ENCODE data around the gene LYRM7.
"Not testable (repeated sequence)": the region's sequence is repeated elsewhere in the genome, so short reads cannot be mapped to it uniquely, and the experiment has no call there.

Gene LYRM7

GRCh38 chr5:131245312-131245711 is 74.6 kb downstream of the LYRM7 start:
- in situ Hi-C loops (cut with HindIII; ENCODE audit: low pct_ligation_motif_present, low pct_unique_long_range_greater_than_20kb, low sequenced_read_pairs): no loop called here
- no peak for DNase-seq

- in situ Hi-C loops (cut with HindIII; ENCODE audit: low pct_ligation_motif_present, low pct_unique_long_range_greater_than_20kb, low sequenced_read_pairs): no loop called here
- DNase-seq: no peak
Observed at GRCh38 chr5:131245948-131246347, 75.2 kb downstream of the LYRM7 start.

- no peak for DNase-seq
- in situ Hi-C loops (cut with HindIII; ENCODE audit: low pct_ligation_motif_present, low pct_unique_long_range_greater_than_20kb, low sequenced_read_pairs): no loop called here
Observed at GRCh38 chr5:131246504-131246903, 75.8 kb downstream of the LYRM7 start.

- in situ Hi-C loops (cut with HindIII; ENCODE audit: low pct_ligation_motif_present, low pct_unique_long_range_greater_than_20kb, low sequenced_read_pairs): no loop called here
- no peak for DNase-seq
Observed at GRCh38 chr5:131250751-131251475, 80.2 kb downstream of the LYRM7 start.

GRCh38 chr5:131252824-131253171 is 82.1 kb downstream of the LYRM7 start:
- no peak for DNase-seq
- in situ Hi-C loops (cut with HindIII; ENCODE audit: low pct_ligation_motif_present, low pct_unique_long_range_greater_than_20kb, low sequenced_read_pairs): no loop called here

GRCh38 chr5:131254025-131254424 is 83.3 kb downstream of the LYRM7 start:
- in situ Hi-C loops (cut with HindIII; ENCODE audit: low pct_ligation_motif_present, low pct_unique_long_range_greater_than_20kb, low sequenced_read_pairs); DNase-seq: not testable (repeated sequence)

GRCh38 chr5:131254741-131255140 is 84.0 kb downstream of the LYRM7 start:
- in situ Hi-C loops (cut with HindIII; ENCODE audit: low pct_ligation_motif_present, low pct_unique_long_range_greater_than_20kb, low sequenced_read_pairs): no loop called here
- no peak for DNase-seq

Data from ACHN (cell line).